GF-D8 (cell line): Measurements from ENCODE around the gene CCDC17.

ENCODE experiments used
- DNase-seq: peaks from one replicate; lab custom pipeline; 2025; lab: John Stamatoyannopoulos, UW

The CCDC17 gene

DNA sequence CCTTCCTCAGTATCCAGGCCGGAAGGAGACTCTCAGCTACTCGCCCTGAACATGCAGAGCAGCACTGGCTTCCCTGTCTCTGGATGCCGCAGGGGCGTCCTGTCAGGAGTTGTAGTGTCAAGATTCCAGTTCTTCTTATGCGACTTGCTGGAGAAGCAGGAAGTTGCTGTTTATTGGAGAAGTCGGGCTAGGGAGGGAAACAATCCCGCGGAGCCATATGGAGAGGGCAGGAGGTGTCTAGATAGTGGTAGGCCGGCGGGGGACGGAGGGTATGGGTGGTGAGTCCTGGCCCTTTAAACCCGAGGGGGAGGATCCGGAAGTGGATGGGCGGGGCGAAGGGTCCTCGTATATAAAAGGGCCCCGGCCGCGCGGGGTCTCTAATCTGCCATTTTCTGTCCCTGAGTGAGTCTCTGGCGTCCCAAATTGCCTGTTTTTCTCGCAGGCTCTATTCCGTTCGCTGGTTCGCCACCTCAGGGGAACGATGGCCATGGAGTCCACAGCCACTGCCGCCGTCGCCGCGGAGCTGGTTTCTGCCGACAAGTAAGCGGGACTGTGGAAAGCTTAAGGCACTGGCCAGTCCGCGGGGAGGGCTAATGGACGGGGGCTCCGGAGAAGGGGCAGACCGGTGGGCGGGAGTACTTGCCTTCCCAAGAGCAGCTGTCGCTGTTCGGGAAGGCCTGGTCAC lies 40.0 kb downstream of the CCDC17 start, which contains the start of gene NASP:
NASP (plus strand) TSS at position 376 of the 685 bp plus-strand sequence; CDS start at position 482, 106 bp downstream.
- peak; percentile 40 for DNase-seq

GRCh38 chr1:45583264-45583665 lies 40.6 kb downstream of the CCDC17 start:
- peak; percentile 95 for DNase-seq

DNA sequence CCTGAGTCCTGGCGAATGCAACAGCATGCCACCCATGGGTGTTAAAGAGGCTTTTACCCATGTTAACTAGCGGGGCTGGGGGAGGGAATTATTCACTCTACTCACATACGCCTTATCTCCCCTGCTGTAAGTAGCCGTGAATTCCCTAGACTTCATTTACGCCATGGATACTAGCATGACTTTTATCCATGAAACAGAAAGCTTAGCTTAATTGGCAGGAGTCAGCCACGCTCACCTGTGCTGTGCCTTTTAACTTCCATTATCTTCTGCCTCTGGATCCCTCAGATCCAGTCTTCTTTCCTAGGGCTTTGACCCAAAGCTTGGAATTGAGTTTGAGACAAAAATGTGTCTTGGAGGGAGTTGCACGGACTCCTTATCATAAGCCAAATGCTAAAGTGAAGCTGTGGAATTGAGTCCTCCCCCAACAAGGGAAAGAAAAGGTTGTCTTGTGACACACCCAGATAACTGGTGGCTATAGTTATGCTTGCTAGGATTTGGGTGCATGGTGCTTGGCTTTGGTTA lies 49.7 kb downstream of the CCDC17 start:
- no peak for DNase-seq

DNA sequence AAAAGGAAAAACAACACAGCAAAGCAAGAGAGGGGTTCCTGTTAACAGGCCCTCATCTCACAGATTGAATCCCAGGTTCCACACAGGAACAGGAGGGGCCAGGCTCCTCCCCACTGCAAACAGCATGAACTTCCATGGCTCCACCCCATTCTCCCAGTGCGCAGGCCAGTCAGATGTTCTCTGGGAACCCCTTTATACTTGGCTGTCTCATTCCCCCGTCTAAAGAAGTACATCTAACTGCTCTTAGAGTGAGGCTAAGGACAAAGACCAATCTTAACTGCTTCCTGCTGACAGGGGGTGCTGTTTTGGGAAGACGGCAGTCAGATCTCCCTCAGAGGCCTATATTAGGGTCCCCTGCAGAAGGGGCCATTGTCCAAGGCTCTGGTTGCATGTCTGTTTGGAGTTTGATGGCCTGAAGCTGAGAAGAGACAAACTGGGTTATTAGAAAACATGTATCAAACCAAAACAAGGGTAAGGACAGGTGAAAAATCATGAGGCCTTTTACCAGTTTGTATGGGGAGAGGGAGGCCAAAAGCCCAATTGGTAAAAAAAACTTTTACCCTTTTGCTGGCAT lies 50.5 kb downstream of the CCDC17 start:
- no peak for DNase-seq

- no peak for DNase-seq
Measured at GRCh38 chr1:45570631-45571030, 53.2 kb downstream of the CCDC17 start.
